ENCODE results near the gene TP73.

The TP73 gene

DNA sequence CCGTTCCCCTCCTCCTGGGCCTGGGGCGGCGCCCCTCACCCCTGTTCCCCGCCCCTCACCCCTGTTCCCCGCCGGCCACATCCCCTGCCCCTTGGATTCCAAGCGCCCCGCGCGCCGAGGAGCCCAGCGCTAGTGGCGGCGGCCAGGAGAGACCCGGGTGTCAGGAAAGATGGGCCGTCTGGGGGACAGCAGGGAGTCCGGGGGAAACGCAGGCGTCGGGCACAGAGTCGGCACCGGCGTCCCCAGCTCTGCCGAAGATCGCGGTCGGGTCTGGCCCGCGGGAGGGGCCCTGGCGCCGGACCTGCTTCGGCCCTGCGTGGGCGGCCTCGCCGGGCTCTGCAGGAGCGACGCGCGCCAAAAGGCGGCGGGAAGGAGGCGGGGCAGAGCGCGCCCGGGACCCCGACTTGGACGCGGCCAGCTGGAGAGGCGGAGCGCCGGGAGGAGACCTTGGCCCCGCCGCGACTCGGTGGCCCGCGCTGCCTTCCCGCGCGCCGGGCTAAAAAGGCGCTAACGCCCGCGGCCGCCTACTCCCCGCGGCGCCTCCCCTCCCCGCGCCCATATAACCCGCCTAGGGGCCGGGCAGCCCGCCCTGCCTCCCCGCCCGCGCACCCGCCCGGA is at the start of gene TP73:
Gene TP73, plus strand, starts transcription at position 587 of the 618 bp plus-strand sequence. CDS start 29,850 bp downstream, outside the sequence.
- peak; percentile 10 for DNase-seq

DNA sequence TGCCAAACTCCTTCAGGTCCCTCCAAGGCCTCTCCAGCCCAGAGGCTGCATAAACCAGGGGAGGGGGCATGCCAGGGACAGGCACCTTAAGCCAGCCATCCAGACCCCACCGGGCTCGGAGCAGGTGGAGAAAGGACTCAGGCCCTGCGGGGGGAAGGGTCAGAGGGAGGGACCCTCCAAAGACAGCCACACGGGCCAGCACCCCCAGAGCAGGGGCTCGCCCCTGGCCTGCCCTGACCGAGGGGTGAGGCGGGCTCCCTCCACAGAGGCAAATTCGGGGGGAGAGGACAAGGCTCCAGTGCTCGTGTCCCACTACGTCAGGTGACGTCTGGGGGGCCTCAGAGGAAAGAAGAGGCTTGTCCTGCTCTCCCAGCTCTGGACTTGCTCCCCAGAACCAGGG is 49.2 kb upstream of the TP73 start:
- no peak for DNase-seq

DNA sequence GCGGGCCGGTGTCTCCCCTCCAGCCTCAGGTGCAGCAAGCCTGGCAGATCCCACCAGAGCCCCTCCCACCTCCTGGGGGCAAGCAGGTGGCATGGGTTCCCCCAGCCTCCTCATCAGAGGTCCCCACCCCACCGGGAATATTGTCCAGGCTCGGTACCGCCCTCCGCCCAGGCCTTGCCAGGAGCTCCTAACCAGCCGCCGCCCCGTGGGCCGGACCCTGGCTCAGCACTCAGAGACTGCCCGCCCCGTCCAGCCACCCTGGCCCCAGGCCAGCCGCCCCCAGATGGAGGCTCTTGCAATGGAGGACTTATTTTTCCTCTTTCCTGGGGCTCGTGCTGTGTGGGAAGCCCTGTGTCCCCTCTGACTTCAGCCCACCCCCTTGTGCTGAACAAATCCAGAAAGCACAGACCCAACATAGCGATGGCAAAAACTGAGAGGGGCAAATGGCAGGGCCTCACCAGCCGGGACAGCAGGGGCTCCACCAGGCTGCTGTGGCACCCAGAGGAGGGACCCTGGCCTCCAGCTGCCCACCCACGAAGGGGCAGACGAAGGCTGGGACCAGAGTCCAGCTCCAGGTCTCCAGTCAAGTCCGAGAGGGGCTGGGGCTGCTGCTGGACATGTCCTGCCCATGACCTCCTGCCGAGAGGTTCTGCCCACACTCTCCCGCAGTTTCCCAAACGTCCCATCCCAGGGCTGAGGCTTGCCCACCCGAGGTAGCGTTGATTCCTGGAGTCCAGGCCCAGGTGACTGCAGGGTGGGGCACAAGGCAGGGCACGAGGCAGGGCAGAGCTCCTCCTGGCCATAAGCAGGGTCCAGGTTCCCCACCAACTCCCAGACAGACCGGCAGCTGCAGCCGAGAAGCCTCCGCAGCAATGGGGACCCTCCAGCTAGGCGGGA is 48.5 kb upstream of the TP73 start:
- DNase-seq = no peak

DNA sequence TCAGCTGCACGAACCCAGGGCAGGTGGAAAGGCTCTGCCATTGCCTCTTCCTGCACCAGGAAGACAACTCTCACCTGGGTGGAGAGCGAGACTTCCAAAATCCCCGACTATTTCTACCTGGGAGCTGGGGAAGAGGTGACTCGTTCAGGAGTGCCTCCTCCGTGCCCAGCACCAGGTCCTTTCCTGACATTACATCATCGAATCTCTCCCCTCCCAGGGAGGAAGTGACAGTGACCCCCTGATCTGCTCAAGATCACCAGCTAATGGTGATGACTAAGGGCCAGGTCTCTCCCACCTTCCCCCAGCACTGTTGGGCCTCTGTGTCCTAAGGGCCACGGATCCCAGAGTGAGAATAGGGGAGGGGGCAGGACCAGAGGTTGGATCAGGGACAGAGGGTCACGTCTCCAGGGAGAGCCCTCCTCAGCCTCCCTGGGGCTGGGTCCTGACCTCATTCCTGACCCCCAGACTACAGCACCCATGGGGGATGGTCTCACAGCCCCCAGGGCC is 47.8 kb upstream of the TP73 start:
- DNase-seq = no peak

DNA sequence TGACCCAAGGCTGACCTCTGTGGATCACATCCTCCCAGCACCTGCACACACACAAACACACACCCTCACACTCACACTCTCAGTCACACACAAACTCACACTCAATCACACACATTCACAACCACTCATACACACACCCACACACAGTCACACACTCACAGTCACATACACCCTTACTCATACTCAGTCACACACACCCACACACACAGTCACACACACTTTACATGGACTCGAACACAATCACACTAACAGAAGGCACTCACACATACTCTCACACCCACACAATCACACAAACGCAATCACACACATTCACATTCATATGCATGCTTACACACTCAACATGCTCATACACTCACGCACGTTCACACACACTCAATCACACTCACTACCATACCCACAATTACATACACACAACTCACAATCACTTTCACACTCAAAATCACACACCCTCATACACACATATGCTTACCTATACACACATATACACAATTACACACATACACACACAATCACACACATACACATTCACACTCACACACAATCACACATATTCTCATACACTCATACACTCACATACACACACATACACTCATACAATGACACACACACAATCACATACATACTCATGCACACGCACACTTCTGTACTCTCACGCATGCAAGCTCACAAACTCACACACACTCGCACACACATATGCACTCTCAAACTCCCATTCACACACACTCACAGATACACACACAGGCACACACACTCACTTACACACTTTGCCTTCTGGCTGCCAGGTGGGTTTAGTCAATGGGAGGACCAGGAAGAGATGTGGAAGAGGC is 47.1 kb upstream of the TP73 start:
- no peak for DNase-seq

DNA sequence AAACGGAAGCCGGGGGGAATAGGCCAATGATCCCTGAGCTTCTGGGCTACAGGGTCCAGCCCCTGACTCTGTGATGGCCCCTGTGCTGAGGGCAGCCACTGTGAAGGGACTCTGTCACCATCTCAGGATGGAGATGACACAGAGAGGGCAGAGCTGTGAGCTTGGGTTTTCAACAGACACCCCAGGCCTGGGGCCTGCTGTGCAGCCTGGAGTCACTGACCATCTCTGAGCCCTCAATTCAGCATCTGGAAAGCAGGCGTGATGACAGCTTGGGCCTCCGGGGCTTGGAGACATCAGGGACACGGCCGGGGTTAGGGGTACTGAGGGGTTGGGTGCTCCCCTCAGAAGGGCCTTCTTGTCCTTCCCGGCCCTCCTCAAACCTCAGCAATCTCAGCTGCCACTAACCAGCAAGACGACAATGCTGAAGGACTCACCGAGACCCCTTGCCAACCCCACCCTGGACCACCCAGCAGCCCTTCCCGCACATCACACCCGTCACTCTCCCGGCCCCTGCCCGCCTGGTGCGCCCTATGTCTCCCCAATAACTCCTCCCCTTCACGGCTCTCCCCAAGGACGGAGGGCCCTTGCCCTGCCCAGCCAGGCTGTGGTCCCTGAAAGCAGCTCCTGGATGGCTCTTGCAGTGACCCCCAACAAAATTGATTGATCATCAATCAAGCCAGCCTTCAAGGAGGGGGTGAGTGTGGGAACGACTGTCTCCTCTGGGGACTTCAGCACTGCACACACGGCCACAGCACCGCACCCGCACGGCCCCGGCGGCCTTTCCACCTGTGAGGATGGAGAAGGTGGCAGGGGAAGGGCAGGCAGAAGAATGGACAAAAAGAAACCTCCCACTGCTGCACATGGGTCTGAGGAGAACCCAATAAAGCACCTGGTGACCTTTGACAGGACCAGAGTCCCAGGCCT is 45.3 kb upstream of the TP73 start:
- no peak for DNase-seq

DNA sequence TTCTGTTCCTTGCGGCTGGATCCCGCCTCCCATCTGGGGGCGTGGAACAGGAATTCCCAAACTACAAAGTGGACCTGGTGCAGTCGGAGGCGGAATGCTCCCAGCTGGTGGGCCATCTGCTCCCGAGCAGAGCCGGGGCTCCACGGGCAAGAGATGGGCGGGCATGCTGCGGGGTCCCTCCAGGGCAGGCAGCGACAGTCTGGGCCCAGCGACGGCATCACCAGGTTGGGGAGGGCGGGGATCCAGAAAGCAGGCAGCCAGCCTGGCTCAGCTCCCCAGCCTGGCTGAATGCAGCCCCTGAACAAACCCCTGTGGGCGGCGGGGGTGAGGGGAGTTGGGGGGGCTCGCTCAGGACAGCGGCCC is 44.6 kb upstream of the TP73 start:
- DNase-seq = no peak

DNA sequence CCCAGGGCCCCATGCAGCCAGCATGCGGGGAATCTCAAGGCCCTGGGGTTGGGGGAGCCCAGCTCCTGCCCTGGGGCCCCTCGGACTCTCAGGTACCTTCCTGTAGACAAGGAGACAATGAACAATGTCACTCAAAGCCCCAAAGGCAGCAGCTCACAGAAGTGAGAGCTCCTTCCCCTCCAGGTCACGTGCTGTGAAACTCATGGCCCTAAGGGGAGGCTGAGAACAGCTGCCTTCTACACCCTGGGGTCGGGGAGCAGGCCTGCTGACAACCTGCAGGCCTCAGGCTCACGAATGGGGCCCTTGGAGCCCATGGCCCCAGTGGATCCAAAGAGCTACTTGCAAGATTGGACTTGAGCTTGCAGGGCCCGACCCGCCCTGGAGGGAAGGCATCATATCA is 44.2 kb upstream of the TP73 start:
- DNase-seq = no peak

DNA sequence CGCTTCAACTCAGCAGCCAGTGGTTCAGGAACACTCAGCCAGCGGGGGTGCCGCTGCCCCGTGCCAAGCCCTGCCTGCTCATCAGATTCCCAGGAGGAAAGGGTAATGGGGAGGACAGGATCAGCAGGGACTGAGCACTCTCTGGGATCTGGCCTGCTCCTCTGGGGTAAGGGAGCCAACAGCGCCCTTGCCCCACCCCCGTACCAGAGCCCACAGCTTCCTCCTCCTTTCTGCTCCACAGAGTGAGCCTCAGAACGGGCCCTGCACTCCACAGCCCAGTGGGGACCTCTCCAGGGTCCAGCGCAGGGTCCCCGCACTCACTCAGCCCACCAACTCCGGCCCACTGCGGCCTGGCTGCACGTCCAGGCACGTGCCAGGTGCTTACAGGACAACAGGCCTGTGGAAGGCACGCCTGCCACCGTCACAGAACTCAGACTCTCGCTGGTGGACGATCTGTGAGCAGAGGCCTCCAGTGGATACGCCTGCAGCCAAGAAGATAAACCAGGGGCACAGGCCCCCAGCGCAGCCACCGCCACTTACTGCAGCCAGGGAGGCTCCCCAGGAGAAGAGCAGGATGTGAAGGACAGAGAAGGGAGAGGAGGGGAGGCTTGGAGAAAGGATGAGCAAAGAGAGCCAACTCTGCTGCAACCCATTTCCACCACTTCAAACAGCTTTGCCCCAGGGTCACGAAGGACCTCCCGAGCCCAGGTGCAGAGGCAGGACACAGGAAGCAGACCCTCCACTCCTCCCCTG is 43.1 kb upstream of the TP73 start:
- DNase-seq = no peak

DNA sequence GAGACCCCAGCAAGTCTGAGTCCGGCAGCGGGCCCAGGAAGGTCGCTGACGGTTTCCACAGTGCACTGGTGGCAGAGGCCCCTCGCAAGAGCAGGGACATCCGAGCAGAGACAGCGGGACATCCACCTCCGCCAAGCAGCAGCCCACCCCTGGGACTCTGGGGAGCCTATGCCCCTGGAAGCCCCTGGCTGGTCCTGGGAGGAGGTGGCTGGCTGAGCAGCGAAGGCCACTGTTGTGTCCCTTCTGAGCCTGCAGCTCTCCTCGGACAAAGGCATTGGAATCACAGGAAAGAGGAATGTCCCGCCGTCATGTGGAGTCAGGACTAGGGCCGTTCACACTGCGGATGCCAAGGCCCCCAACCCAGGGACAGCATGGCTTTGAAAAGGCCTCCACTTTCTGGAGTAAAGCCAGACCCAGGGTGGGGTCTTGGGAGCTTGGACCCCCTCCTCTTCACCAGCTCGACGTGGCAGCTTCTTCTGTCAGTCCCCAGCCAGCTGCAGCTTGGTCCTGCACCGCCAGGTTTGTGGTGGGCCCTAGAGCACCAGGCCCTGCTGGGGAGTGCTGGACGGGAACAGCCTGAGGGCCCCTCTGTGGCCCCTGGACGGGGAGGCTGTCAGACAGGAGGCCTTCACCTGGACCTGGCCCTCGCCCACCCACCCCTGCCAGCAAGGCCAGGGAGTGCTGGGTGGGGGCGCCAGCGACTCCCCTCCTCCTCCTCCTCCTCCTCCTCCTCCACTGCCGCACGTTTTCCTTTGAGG is 42.4 kb upstream of the TP73 start:
- no peak for DNase-seq

DNA sequence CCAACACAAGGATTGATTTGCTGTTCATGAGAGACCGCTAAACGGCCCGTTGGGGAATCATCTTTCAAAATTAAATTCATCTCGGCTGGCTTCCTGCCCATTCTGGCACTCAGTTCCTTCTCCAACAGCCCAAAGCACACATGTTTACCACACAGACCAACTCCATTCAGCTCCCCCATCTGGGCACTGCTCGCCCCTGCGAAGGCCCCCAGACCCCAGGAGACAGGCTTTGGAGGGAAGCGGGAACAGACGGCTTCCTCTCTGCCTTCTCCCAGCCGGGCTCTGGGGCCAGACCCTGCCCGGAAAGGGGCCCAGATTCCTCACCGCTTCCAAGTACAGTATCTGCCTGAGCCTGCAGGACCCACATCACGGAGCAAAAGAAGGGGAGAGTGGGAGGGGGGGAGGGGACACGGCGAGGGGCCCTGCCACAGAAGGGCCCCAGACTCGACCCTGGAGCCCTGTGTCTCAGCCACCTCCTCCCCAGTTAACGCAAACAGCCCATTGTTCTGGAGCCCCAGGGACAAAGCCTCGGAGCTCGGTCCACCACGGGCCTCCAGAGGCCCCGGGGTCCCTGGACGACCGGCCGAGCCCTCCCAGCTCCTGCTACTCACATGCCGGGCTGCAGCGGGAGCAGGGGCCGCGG is 41.7 kb upstream of the TP73 start:
- no peak for DNase-seq

DNA sequence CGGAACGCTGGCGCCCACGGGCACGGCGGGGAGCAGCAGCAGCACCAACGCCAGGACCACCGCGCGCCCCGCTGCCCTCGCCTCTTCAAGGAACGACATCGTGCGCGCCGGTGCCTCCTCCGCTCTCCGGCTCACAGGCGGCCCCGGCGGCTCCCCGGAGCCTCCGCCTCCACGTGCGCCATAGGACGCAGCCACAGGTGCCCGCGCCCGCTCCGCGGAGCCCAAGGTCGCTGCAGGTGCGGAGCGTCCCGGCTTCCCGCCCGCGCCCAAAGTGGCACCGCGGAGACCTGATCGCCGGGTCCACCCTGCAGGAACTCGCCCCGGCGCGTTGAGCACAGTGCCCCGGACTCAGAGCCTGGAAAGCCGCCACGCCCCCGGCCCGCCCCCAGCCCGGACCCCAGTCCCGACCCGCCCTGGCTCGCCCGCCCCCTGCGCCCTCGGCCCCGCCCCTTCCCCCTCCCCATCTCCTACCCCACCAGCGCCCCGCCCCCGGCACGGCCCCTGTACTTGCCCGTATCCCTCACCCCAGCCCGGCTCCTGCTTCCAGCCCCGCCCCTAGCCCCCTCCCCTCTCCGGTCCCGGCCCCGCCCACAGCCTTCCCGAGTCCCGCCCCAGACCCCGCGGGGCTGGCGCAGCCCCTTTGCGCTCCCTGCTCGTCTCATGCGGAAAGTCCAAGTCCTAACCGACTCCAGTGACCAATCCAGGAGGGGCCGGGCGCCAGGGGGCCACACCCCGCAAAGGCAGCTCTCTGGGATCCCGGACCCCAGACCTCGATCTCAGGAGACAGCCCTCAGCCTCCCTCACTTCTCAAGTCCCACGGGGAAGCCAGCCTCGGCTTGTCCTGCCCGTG is 40.9 kb upstream of the TP73 start, which contains the start of gene MEGF6:
Gene MEGF6, minus strand, starts transcription at position 339 of the 850 bp plus-strand sequence. Its CDS starts 240 bp downstream, at position 99.
- peak; percentile 17 for DNase-seq

DNA sequence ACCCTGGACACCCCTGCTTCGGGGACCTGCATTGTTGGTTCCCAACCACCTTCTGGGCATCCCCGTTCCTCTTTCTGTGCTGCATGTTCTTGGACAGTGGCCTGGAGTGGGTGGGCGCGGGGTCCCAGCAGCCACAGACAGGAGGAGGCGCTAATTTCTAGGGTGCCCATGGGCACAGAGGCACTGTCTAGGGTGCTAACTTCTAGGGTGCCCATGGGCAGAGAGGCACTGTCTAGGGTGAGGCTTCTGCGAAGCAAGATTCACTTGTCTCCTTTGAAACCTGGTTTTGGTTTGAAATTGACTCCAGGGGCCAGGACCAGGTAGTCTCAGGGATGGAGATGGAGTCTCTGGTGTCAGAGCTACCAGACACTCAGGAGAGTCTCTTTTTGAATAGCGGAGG is 40.2 kb upstream of the TP73 start:
- no peak for DNase-seq

DNA sequence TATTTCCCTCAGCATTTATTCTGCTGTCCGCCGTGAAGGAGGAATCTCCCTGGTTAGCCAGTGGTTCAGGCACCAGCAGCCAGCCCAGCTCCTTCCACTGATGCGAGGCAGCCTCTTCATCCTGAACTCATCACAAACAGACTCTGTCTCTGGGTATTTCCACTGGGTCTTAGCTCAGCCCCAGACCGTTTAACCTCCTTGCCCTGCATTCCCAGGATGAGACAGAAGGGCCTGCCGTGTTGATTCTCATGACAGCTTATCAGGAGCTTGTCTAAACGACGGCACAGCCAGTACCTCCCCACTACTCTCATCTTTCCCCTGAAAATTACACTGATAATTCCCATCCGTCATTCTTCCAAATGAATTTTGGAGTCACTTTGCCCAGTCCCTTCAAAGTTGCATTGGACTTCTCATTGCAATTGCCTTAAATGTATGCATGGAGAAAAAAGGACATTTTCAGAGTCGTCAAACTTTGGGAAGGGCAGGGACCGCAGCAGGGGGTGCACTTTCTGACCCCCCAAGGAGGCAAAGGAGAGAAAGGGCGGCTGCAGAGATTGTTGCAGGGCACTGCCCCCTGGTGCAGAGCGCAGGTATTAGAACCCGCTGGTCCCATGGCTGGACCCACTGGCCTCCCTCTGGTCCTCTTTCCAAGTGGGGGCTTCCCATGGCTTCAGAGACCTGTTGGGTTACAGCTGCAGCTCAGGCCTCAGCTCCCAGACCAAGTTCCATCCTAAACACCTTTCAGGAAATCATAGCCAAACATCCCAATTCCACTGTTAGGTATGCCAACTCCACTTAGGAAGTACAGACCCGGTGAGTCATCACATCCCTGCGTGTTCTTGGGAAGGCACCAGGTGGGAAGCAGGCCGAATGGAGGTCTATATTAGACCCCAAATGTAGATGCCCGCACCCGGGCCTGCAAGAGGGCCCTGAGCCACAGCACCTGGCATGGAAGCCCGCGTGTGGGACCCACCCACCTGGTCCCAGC is 37.3 kb upstream of the TP73 start:
- DNase-seq = no peak

DNA sequence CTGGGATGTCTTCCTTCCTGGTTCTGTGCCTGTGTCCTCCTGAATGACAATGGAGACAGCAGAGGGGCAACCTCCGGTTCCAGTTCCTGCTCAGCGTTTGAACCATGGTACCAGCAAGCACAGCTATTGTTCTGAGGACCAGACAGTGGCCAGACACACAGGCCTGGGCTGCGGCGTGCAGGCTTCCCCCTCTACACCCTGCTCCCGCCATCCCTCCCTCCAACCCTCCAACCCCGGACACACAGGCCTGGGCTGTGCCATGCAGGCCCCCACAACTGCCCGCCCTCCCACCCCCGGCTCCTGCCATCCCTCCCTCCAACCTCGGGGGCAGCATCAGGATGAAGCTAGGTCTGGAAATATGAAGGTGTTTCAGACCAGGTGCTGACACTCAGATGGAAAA is 35.5 kb upstream of the TP73 start:
- no peak for DNase-seq

DNA sequence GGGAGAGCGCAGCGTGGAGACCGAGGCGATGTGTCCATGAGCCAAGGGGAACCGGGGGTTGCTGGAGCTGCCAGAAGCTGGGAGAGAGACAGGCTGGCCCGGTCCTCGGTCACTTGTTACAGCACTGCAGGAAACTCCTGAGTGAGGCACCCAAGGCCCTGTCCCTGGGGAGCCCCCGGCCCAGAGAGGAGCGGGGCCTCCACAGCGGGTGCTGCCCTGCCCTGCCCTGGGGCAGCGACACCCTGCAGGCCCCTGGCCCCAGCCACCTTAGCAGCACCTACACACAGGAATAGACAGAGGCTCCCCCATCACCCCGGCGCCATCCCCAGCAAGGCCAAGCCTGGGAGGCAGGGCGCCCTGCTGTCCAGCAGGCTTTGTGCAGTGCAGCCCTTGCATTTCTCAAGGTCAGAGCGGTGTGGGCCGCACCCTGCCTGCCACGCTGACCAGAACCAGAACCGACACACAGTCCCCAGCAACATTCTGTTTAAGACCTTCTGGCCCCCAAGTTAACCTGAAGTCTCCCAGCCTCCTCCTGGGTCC is 34.4 kb upstream of the TP73 start:
- no peak for DNase-seq

DNA sequence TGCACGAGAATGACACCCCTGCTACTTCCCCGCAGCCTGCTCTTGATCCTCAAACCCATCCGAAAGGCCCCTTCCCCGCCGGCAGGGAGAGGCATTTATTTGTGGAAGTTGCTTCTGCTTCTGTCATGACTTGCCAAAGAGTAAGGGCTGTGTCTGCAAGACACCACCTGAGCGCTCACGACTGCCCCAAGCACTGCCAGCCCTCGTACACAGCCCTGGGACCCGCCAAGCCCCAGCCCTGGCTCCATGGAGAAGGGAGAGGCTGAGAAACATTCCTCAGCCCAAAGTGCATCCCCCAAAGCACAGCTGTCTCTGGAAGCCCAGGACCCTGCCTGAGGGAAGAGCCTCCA is 33.8 kb upstream of the TP73 start:
- DNase-seq = no peak
